ENCODE data around the gene KCNH1. TPM values are rescaled to one million over a fixed set of nuclear protein-coding genes. Genes with fewer than 3 reads are reported as not detected.

Gene KCNH1
- total RNA-seq, 1 experiment from 2014 or later: not detected

DNA sequence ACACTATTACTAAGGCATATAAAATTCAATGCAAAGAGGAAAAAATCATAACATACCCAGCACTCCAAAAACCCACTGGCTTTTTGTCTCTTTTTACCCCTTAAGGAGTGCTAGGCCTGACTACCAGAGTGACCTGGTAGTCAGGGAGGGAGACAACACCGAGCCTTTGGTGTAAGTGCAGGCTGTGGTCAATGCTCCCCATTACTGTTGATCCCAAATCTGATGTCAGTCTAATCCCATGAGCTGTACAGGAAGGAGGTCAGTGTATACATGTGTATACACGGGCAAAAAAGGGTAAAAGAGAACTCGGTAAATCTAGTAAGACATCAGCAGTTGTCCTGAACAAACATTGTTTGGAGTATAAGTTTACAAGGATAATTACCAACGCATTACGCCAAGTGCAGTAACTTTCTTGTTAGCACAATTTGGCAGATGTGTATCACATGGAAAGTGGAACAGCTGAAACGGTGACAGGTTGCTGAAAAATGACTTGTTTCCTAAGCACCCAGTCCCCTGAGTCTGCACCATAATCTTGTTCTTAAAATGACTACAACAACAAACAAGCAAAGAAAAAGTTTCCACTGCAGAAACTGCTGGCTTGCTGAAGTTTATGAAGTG, 217.9 kb downstream of the KCNH1 start:
- ChIA-PET CTCF (no interaction called here), POLR2A (no interaction called here)
- Mint-ChIP-seq H3K36me3 (ENCODE audit: insufficient read depth, unreplicated experiment) (no peaks in the 10 kb centered on the region), H3K4me1 (ENCODE audit: low read depth, unreplicated experiment) (no peaks in the 10 kb centered on the region), H3K4me3 (ENCODE audit: unreplicated experiment) (no peak overlapping the region), H3K27me3 (ENCODE audit: insufficient read depth, unreplicated experiment) (peaks cover 22% of the 10 kb centered on the region), H3K9me3 (ENCODE audit: unreplicated experiment) (no peaks in the 10 kb centered on the region), H3K27ac (ENCODE audit: unreplicated experiment) (no peak overlapping the region)
- Histone ChIP-seq H3K4me3 (ENCODE audit: low read depth, low read length) (no peak overlapping the region), H3K36me3 (ENCODE audit: control insufficient read depth, insufficient read depth, low read length) (no peaks in the 10 kb centered on the region), H3K27me3 (replicated peaks; ENCODE audit: control insufficient read depth, insufficient read depth, low read length) (no peaks in the 10 kb centered on the region; the same call in 1 of the 2 replicates), H3K9me3 (no peaks in the 10 kb centered on the region), H3K4me1 (no peaks in the 10 kb centered on the region)
- TF ChIP-seq, protein P1, sequence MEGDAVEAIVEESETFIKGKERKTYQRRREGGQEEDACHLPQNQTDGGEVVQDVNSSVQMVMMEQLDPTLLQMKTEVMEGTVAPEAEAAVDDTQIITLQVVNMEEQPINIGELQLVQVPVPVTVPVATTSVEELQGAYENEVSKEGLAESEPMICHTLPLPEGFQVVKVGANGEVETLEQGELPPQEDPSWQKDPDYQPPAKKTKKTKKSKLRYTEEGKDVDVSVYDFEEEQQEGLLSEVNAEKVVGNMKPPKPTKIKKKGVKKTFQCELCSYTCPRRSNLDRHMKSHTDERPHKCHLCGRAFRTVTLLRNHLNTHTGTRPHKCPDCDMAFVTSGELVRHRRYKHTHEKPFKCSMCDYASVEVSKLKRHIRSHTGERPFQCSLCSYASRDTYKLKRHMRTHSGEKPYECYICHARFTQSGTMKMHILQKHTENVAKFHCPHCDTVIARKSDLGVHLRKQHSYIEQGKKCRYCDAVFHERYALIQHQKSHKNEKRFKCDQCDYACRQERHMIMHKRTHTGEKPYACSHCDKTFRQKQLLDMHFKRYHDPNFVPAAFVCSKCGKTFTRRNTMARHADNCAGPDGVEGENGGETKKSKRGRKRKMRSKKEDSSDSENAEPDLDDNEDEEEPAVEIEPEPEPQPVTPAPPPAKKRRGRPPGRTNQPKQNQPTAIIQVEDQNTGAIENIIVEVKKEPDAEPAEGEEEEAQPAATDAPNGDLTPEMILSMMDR (IDR thresholded peaks at IDR 0.05; ENCODE audit: insufficient read depth in 1 of 2, low read depth in 1 of 2, low read length in 1 of 2, severe bottlenecking in 1 of 2, unreplicated experiment in 1 of 2): no peak
- no peak for DNase-seq
- intact Hi-C loops (cut with micrococcal nuclease; ENCODE audit: unreplicated experiment): no loop called here
- no TSS peak for BruUV-seq (replicated peaks)

DNA sequence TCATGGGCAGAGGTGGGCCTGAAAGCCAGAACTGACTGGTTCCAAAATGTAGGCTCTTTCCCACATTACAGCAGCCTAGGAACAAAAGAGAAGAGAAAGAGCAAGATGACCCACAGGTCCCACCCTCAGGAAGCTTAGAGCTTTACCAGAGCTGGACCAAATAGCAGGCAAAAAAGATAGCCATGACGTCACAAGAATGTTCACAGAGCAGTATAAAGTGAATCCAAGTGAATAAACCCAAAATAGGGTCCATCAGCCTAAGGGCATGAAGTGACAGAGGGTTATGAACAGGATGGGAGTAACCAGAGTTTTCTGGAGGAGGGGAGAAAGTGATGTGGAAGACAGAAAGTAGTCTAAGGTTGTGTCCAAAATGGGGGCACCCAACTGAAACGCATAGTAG, 221.2 kb downstream of the KCNH1 start:
- Histone ChIP-seq H3K27me3 (replicated peaks; ENCODE audit: control insufficient read depth, insufficient read depth, low read length) (no peaks in the 10 kb centered on the region; the same call in 1 of the 2 replicates), H3K9me3 (no peaks in the 10 kb centered on the region), H3K4me1 (no peaks in the 10 kb centered on the region), H3K4me3 (ENCODE audit: low read depth, low read length) (no peak overlapping the region), H3K36me3 (ENCODE audit: control insufficient read depth, insufficient read depth, low read length) (no peaks in the 10 kb centered on the region)
- DNase-seq: no peak
- Mint-ChIP-seq H3K4me1 (ENCODE audit: low read depth, unreplicated experiment) (no peaks in the 10 kb centered on the region), H3K9me3 (ENCODE audit: unreplicated experiment) (no peaks in the 10 kb centered on the region), H3K4me3 (ENCODE audit: unreplicated experiment) (no peak overlapping the region), H3K27me3 (ENCODE audit: insufficient read depth, unreplicated experiment) (peaks cover 18% of the 10 kb centered on the region), H3K27ac (ENCODE audit: unreplicated experiment) (no peak overlapping the region), H3K36me3 (ENCODE audit: insufficient read depth, unreplicated experiment) (no peaks in the 10 kb centered on the region)
- POLR2A ChIA-PET: no interaction called here
- CTCF ChIA-PET: no interaction called here
- TF ChIP-seq, protein P1 (IDR thresholded peaks at IDR 0.05; ENCODE audit: insufficient read depth in 1 of 2, low read depth in 1 of 2, low read length in 1 of 2, severe bottlenecking in 1 of 2, unreplicated experiment in 1 of 2): no peak
- BruUV-seq (replicated peaks): no TSS peak
- intact Hi-C loops (cut with micrococcal nuclease; ENCODE audit: unreplicated experiment): no loop called here

DNA sequence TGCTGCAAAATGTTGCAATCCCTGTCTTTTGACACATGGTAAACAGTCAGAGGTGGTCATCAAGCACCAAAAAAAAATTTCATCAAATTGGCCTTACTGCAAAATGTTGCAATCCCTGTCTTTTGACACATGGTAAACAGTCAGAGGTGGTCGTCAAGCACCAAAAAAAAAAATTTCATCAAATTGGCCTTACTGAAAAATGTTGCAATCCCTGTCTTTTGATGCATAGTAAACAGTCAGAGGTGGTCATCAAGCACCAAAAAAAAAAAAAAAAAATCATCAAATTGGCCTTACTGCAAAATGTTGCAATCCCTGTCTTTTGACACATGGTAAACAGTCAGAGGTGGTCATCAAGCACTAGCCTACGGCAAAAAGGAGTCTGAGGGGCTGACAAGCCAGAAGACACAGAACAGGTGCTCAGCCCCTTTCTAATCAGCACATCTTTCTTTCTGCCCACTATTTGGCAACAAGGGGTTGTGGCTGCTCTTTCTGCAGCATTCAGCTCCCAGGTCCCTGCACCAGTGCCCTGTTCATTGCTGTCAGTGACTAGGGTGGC, 223.8 kb downstream of the KCNH1 start:
- Histone ChIP-seq H3K4me1 (no peaks in the 10 kb centered on the region), H3K36me3 (ENCODE audit: control insufficient read depth, insufficient read depth, low read length) (no peaks in the 10 kb centered on the region), H3K27me3 (replicated peaks; ENCODE audit: control insufficient read depth, insufficient read depth, low read length) (no peaks in the 10 kb centered on the region; the same call in none of the 2 replicates), H3K9me3 (no peaks in the 10 kb centered on the region), H3K4me3 (ENCODE audit: low read depth, low read length) (no peak overlapping the region)
- H3K27me3 Mint-ChIP-seq (ENCODE audit: insufficient read depth, unreplicated experiment): peaks cover 18% of the 10 kb centered on the region
- H3K9me3 Mint-ChIP-seq (ENCODE audit: unreplicated experiment): no peaks in the 10 kb centered on the region
- no peaks in the 10 kb centered on the region for H3K36me3 Mint-ChIP-seq (ENCODE audit: insufficient read depth, unreplicated experiment)
- TF ChIP-seq, protein P1 (IDR thresholded peaks at IDR 0.05; ENCODE audit: insufficient read depth in 1 of 2, low read depth in 1 of 2, low read length in 1 of 2, severe bottlenecking in 1 of 2, unreplicated experiment in 1 of 2): no peak
- no peaks in the 10 kb centered on the region for H3K4me1 Mint-ChIP-seq (ENCODE audit: low read depth, unreplicated experiment)
- DNase-seq: no peak
- BruUV-seq (replicated peaks): no TSS peak
- no peak overlapping the region for H3K27ac Mint-ChIP-seq (ENCODE audit: unreplicated experiment)
- H3K4me3 Mint-ChIP-seq (ENCODE audit: unreplicated experiment): no peak overlapping the region
- CTCF ChIA-PET: no interaction called here
- POLR2A ChIA-PET: no interaction called here
- intact Hi-C loops (cut with micrococcal nuclease; ENCODE audit: unreplicated experiment): no loop called here
